ENCODE measurements around the gene INPP5D. TPM values are rescaled to one million over a fixed set of nuclear protein-coding genes. Genes with fewer than 3 reads are reported as not detected.

Gene INPP5D
- total RNA-seq, 1 donor from 2014 or later: 275 TPM

- H3K36me3 Mint-ChIP-seq (ENCODE audit: low read depth): no peaks in the 10 kb centered on the region
- no peak overlapping the region for H3K27ac Mint-ChIP-seq
- H3K27me3 Mint-ChIP-seq: peaks cover 2% of the 10 kb centered on the region
- no peaks in the 10 kb centered on the region for H3K4me1 Mint-ChIP-seq
- CTCF ChIA-PET: no interaction called here
- no peaks in the 10 kb centered on the region for H3K9me3 Mint-ChIP-seq
- H3K4me3 Mint-ChIP-seq: no peak overlapping the region
- no peak for TF ChIP-seq CTCF (IDR thresholded peaks at IDR 0.05)
- intact Hi-C loops (cut with micrococcal nuclease): no loop called here
- ATAC-seq (ENCODE audit: low read depth) (no peak), DNase-seq (no peak)
- POLR2A ChIA-PET: no interaction called here
Measured at GRCh38 chr2:233041722-233042323, 18.3 kb upstream of the INPP5D start.

GRCh38 chr2:233042549-233042948 is 17.6 kb upstream of the INPP5D start:
- Mint-ChIP-seq H3K27me3 (peaks cover 2% of the 10 kb centered on the region), H3K27ac (no peak overlapping the region), H3K36me3 (ENCODE audit: low read depth) (no peaks in the 10 kb centered on the region), H3K4me3 (no peak overlapping the region), H3K4me1 (no peaks in the 10 kb centered on the region), H3K9me3 (no peaks in the 10 kb centered on the region)
- intact Hi-C loops (cut with micrococcal nuclease): no loop called here
- ATAC-seq (ENCODE audit: low read depth) (no peak), DNase-seq (no peak)
- ChIA-PET POLR2A (no interaction called here), CTCF (no interaction called here)
- TF ChIP-seq CTCF (IDR thresholded peaks at IDR 0.05): no peak

GRCh38 chr2:233044974-233045605 is 15.1 kb upstream of the INPP5D start:
- CTCF ChIA-PET: interaction anchor here (2.4 kb wide), 1 partner anchor 9 kb away, joined by 11 read pairs; no protein-coding TSS in a partner anchor
- Mint-ChIP-seq H3K9me3 (no peaks in the 10 kb centered on the region), H3K27ac (no peak overlapping the region), H3K27me3 (peaks cover 2% of the 10 kb centered on the region), H3K4me1 (no peaks in the 10 kb centered on the region), H3K36me3 (ENCODE audit: low read depth) (no peaks in the 10 kb centered on the region), H3K4me3 (no peak overlapping the region)
- ATAC-seq (ENCODE audit: low read depth): no peak
- intact Hi-C loops (cut with micrococcal nuclease): no loop called here
- POLR2A ChIA-PET: no interaction called here
- TF ChIP-seq CTCF (IDR thresholded peaks at IDR 0.05): no peak
- DNase-seq: no peak

- Mint-ChIP-seq H3K27me3 (no peaks in the 10 kb centered on the region), H3K27ac (no peak overlapping the region), H3K4me3 (no peak overlapping the region), H3K9me3 (no peaks in the 10 kb centered on the region), H3K4me1 (no peaks in the 10 kb centered on the region), H3K36me3 (ENCODE audit: low read depth) (no peaks in the 10 kb centered on the region)
- intact Hi-C loops (cut with micrococcal nuclease): no loop called here
- POLR2A ChIA-PET: no interaction called here
- no peak for ATAC-seq (ENCODE audit: low read depth)
- no peak for DNase-seq
- CTCF ChIA-PET: interaction anchor here (0.7 to 1.5 kb wide), 2 partner anchors 13 to 194 kb away, joined by 3 to 5 read pairs; partner anchors contain the start of gene INPP5D
- no peak for TF ChIP-seq CTCF (IDR thresholded peaks at IDR 0.05)
Measured at GRCh38 chr2:233047206-233047605, 12.9 kb upstream of the INPP5D start.

GRCh38 chr2:233047667-233048066 is 12.5 kb upstream of the INPP5D start:
- TF ChIP-seq CTCF (IDR thresholded peaks at IDR 0.05): no peak
- H3K27me3 Mint-ChIP-seq: no peaks in the 10 kb centered on the region
- no peak overlapping the region for H3K4me3 Mint-ChIP-seq
- DNase-seq (no peak), ATAC-seq (ENCODE audit: low read depth) (no peak)
- no peaks in the 10 kb centered on the region for H3K36me3 Mint-ChIP-seq (ENCODE audit: low read depth)
- H3K4me1 Mint-ChIP-seq: no peaks in the 10 kb centered on the region
- CTCF ChIA-PET: interaction anchor here (1.5 kb wide), 1 partner anchor 13 kb away, joined by 5 read pairs; the partner anchor contains the start of gene INPP5D
- intact Hi-C loops (cut with micrococcal nuclease): no loop called here
- no peaks in the 10 kb centered on the region for H3K9me3 Mint-ChIP-seq
- POLR2A ChIA-PET: no interaction called here
- H3K27ac Mint-ChIP-seq: no peak overlapping the region
